SKM-1 (cell line): ENCODE measurements around the gene ADCY2.

Experiments used
- DNase-seq: peaks from one replicate; lab custom pipeline; 2025; ENCODE audit not compliant: unreplicated experiment; lab: John Stamatoyannopoulos, UW

Gene ADCY2

DNA sequence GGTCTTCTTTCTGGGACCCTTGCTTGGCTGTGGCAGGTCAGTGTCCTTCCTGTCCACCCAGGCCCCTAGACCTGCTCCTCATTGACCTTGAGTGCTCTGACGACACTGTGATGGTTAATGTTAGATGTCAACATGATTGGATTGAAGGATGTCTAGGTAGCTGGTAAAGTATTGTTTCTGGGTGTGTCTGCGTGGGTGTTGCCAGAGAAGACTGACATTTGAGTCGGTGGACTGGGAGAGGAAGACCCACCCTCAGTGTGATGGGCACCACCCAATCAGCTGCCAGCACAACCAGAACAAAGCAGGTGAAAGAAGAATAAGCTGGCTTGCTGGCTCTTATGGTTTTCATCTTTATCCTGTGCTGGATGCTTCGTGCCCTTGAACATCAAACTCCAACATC is 380.5 kb downstream of the ADCY2 start:
- no peak for DNase-seq

DNA sequence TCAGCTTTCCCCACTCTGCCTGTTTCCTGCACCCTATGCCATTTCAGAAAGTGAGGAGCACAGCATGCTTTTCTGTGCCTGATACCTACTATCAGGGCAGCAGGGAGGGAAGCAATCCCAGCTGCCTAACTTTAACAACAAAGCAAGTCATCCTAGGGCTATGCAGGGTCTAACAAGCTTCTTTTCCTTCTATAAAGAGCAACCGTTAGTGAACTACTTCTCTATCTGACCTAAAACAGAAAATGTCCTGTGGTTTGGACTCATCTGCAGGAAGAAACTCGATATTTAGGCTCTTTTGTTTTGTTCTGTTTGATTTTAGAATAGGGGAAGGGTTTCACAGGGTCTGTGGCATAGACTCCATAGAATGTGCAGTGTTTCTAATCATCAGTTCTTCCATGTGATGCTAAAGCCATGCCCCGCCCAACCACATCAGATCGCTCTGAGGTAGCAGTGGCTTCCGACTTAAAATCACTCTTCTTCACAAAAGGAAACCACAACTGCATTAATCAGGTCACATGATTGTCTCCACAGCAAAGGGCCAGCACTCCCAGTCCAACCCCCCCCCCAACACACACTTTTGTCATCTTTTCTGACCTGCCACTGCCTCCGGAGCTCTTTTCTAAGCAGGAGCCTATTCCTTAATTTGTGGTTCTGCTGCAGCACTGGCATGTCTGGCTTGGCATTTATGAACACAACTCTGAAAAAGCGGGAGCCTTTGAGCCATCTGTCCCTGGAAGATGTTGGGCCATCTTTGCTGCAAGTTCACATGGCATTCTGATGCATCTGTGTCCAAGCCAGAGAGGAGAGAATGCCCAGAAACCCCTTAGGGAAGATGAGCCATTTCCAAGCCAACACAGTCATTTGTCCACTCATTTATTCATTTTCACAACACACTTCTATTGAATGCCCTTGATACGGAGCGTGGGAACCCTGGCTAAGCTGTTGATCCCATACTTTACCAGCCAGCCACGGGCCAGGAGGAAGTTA is 383.4 kb downstream of the ADCY2 start:
- no peak for DNase-seq

DNA sequence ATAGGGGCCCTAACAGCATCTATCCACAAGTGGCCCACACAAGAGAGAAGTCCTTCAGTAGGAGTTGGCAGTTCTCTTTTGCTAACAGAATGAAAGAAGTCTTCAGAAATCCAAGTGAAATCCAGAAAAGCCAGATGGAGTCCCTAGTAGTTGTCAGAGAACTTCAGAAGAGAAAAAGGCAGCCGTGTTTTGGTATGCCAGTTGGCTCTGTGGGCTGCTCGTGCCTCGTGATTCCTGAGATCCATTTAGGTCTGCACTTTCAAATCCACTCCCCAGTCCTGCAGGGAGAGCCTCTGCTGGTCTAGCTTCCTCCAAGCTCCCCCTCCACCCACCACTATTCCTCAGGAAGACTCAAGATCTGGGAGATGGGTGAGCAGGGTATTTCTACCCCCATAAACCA is 386.0 kb downstream of the ADCY2 start:
- no peak for DNase-seq

DNA sequence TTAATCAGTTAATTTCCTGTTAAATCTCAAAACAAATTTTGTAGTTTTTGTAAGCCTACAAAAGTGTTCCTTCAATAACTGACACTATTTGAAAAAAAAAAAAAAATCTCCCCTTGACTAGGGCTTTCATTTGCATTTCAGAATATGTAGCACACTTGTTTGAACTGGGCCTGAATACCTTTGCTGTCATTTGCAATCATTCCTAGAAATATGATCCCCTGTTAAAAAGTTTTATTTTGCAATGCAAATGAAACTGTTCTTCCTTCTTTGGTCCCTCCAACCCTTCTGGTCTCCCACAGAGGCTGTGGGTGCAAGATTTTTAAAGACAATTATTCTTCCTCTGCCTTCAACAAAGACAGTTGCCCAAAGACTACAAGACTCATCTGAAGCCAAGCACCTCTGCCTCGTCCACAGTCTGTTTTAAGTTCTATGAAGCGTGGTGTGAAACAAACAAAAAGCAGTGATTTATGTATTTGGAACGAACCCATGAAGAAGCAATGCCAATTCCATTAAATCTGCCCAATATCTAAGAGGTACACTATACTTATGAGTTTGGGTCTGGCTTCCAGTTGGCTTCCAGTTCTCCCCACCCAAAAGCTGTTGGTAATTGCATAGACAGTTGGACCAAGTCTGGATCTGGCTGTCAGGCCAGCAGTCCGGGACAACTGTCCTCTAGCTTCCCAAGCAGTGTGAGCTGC is 388.9 kb downstream of the ADCY2 start:
- DNase-seq, result no peak

DNA sequence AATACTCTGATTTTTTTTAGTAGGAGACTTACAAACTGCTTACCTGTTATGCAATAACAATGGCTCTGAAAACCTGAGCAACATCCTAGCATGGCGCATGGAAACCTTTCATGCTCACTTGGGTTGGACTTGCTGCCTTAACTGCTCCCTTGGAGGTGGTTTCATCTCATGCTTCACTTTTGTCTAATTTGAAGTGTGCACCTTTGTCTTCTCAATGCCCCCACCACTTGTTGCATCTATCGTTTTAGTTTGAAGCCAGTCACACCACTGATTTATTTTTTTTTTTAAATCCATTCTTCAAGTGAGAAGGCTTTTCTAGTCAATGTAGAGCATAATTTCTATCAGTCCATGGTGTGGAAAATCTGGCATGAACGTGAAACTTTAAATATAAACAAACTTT is 391.8 kb downstream of the ADCY2 start:
- no peak for DNase-seq

DNA sequence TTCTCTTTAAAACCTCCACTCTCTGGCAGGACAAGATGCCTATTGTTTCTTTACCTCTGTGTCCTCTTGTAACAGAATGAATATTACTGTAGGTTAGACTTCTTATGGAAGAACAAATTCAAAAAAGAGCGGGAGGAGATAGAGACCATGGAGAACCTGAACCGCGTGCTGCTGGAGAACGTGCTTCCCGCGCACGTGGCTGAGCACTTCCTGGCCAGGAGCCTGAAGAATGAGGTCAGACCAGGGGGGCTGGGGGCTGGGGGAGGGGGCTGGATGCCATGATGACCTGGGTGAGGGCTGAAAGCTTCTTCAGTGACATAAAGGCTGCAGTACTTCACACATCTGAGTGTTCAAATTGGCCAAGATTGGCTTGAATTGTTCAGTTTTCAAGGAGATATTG is 393.6 kb downstream of the ADCY2 start:
- no peak for DNase-seq

DNA sequence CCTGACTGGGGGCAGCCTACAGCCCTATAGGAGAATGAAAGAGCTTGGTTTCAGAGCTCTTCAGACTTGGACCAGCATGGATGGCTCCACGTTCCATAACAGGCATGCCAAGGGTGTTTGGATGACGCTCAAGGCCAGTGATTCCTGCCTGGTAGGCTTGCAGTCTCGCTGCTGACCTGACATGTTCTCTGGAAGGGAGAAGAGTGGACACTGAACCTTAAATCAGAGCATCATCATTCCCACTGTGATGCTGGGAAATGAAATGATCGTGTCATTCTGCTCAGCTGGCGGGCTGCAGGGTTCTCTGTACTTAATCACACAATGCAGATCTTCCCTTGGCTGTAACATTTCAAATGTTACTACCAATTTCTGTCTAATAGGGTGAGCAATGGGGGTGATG is 398.0 kb downstream of the ADCY2 start:
- no peak for DNase-seq

DNA sequence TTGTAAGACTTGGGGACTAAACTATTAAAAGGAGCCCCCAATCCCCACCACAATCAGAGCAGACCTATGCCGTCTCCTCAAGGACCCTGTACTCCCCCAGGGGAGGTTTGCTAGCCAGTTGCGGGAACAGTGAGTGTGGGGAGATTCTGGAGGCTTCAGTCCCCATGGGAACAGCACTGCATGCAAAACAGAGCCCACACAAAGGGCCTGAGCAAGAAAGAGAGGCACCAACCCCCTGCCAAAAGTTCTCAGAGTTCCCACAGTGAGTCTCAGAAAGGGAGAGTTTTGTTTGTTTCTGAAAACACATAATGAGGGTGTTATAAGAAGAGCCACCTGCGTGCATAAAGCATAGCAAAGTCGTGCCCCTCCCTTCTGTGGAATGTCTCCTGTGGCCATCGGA is 398.4 kb downstream of the ADCY2 start:
- no peak for DNase-seq

DNA sequence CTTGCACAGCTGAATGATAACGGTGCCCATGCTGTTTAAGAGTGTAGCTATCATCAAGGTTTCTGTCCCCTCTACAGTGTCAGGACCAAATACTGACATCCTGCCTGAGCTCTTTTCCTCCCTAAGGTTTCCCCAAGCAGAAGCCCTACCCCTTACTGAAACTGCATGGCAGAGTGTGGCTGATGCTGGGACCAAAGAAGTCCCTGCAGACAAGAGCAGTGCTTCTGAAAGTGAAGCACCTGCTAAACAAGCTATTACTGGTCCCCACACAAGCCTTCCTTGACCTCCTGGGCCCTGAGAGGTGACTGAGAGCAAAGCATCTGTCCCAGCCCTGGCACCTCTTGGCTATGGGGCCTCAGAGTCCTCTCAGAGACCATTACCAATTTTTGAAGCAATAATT is 398.9 kb downstream of the ADCY2 start:
- DNase-seq, result no peak

DNA sequence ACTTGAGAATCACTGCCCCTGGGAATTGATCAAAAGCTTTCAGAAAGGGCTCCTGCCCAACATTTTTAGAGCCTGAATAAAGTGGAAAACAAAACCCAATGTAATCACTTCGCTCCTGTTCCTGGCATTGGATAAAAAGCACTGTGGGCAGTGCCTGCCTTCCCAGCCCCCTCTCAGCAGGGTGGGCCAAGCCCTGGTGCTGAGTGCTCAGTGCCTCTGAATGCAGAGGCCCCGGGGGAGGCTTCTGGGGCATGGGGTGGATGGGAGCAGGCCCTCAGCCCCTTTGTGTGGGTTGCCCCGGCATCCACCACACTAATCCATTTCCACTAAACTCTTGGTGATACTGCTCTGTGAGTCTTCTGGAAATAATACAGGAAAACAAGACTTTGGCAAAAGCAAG is 399.4 kb downstream of the ADCY2 start:
- DNase-seq, result no peak

DNA sequence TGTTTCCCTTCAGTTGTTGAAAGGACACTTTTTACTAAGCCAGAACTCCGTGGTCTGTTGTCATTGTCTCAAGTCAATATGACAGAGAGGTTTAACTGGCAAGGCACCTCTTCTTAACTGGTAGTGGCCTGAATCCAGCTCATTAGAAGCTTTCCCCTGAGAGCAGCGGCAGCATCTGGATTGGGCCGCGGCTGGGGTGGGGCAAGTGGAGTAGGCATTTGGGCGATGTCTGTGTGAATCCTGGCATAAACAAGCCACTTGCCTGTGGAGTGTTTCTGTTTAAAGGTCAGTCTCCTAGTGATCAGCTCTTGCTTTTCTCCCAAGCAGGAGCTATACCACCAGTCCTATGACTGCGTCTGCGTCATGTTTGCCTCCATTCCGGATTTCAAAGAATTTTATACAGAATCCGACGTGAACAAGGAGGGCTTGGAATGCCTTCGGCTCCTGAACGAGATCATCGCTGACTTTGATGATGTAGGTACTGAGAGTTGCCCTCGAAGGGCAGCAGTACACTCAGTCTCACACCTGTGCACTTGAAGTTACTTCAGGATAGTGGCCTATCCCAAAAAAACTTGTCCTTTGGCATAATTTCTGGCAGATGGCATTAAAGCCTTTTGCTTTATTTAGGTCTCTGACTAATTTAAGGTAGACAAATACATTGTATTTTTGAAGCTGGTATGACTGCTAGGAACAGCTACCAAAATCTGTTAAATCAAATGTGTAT is 406.1 kb downstream of the ADCY2 start:
- DNase-seq, result no peak

DNA sequence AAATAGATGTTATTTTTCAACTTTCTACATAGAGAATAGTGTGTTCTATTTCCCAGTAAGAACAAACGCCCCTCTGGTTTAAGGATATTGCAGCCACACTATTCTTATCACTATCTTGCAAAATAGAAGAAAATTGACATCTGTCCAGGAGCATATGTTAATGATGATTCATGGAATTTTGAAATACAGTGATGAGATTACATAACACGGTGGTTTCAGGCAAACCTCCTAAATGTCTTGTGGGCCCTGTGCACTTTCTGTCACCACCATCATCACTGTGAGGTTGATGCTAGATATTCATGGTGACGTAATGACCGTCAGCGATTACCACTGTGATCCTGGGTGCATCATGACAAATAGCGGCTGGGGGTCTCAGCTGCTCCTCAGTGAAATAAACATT is 406.9 kb downstream of the ADCY2 start:
- DNase-seq, result no peak

DNA sequence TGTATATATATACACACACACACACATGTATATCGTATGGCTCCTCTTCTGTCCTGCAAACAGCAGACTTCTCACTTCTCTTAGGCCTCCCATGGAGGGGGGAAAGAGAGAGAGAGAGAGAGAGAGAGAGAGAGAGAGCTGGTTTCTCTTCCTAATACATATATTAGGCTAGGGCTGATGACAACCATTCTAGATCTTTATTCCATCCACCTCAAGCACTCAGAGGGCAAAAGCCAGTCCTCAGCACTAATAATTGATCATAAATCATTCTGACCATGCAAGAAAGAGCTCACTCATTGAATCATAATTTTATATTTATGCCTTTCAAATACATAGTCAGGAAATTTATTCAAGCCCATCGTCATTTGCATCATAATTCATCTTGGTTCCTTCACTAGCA is 408.0 kb downstream of the ADCY2 start:
- DNase-seq, result no peak

DNA sequence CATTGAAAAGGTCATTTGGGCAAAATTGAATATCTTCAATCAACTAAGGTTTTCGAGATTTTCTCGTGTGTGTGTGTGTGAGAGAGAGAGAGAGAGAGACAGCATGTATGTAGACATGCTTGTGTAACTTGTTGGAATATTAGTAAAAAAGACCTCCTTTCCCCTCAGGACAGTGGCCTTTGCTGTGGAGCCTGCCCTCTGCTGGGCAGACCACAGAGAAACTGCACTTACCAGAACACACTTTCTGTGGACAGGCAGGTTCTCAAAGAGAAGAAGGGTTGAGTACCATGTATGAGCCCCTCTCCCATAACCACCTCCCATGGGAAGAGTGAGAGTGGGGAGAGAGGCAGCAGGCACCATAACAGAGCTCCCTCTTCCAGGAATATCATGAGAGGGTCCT is 409.4 kb downstream of the ADCY2 start:
- DNase-seq, result no peak

DNA sequence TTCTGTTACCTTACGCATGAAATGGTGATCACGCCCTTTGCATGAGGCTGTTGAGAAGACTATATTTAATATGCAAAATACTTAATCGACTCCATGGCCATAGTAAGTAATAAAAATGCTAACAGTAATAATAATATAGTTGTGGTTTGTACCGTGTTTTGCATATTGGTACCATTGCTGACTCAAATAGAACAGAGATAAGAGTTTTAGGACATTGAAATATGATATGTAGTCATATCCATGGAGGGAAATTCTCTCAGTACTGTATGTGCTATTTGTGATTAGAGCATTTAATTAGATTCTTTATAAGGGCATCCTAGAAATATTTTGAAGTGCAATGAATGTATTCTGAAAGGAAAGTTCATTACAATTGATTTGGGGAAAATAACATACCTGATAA is 413.1 kb downstream of the ADCY2 start:
- no peak for DNase-seq

DNA sequence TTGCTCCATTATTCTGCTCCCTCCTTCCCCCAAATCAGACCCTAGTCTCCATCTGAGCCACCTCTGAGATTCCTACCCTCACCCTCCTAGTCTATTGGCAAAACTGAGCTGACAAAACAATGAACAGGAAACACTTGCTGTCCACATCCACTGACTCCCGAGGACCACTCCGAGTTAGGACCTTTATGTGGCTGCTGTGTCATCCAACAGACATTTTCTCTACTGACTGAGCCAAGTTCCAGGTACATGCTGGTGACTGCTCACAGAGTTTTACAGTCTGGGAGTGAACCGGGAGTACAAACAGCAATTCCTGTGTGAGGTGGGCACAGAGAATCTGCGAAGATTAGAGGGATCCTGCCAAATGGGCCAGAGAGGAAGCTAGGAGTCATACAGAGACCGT is 415.8 kb downstream of the ADCY2 start:
- no peak for DNase-seq

DNA sequence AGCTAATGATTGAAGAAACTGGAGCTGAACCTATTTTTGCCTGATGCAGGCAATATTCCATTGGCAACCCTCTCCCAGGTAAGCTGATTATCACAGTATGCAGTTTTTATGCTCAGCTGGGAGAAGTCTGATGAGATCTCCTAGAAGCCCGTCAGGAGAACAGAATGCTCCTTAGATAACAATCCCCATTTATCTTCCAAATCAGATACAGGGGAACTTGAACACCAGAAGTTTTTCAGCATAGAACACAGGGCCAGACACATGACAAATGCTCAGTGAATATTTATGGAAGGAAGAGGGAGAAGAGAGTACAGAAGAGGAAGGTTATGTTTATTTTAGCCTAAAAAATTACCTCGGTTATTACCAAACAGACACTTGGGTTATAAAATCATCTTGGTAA is 417.1 kb downstream of the ADCY2 start:
- DNase-seq, result no peak

DNA sequence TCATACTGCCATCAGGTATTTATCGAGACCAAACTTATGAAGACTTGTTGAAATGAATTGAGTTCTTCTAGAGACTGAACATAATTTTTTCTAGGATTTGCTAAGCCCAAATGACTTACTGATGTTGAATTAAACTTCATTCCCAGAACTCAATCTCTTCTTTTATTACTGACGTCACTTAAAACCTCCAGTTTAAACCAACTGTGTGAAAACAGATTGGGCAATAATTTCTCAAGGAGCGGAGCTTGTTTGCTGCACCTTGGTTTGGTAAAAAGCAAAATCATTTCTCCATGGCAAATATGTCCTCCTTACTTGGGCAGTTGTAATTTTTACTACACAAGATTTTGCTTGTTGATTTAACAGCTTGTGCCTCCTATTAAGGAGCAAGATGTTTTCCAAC is 417.6 kb downstream of the ADCY2 start:
- no peak for DNase-seq

DNA sequence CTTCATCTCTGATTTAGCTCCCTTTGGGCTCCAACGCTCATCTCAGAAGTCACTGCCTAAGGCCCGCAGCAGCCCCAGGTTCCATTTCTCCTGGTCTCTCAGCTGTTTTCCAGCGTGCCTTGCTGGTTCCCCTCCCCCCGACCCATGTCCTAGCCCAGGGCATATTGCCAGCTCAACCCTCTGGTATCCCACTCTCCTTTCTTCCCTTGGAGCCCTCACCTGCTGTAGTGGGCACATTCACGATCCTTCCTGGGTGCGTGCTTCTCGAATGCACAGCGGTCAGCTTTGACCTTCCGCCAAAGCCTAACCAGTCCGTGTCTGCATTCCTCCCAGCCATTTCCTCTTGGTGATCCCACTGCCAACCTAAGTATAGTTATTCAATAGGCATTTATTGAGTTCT is 418.9 kb downstream of the ADCY2 start:
- no peak for DNase-seq

DNA sequence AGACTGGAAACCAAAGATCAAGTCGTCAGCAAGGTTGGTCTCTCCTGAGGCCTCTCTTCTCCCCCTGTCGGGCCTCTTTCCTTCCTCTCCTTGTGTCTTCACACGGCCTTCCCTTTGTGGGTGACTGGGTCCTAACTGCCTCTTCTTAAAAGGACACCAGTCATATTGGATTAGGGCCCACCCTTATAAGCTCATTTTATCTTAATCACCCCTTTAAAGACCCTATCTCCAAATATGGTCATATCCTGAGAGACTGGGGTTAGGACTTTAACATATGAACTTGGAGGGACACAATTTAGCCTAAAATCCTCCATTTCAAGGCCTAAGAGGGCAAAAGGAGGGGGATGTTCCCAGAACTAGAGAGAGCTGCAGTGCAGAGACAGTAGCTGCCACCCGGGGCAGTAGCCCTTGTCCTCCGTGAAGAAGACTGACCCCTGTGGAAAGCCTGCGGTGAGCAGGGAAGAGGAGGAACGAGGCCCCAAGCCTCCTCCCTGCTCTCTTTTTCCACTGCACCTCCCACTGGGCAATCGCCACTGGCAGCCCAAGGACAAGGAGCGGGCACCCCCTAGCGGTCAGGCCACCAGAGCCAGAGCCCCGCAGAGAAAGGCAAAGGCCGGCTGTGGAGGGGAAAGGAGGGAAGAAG is 420.1 kb downstream of the ADCY2 start:
- DNase-seq, result peak; percentile 64

DNA sequence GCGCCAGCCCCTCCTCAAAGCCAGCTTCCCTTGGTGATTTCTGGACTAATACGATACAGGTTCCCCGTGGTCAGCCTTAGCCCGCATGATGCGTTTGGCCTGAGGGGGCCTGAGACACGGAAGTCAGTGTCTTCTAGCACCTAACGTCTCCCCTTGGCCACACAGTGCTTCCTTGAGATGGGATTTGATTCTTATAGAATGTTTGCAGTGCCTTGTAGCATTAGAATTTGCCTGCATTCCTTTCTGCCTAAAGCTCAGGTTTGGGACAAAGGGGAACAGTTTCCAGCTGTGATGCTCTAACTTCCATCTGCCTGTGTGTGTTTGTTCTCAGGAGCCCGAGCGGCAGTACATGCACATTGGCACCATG is 420.6 kb downstream of the ADCY2 start:
- no peak for DNase-seq
